ENCODE results near the gene DNAJC8.

The DNAJC8 gene

DNA sequence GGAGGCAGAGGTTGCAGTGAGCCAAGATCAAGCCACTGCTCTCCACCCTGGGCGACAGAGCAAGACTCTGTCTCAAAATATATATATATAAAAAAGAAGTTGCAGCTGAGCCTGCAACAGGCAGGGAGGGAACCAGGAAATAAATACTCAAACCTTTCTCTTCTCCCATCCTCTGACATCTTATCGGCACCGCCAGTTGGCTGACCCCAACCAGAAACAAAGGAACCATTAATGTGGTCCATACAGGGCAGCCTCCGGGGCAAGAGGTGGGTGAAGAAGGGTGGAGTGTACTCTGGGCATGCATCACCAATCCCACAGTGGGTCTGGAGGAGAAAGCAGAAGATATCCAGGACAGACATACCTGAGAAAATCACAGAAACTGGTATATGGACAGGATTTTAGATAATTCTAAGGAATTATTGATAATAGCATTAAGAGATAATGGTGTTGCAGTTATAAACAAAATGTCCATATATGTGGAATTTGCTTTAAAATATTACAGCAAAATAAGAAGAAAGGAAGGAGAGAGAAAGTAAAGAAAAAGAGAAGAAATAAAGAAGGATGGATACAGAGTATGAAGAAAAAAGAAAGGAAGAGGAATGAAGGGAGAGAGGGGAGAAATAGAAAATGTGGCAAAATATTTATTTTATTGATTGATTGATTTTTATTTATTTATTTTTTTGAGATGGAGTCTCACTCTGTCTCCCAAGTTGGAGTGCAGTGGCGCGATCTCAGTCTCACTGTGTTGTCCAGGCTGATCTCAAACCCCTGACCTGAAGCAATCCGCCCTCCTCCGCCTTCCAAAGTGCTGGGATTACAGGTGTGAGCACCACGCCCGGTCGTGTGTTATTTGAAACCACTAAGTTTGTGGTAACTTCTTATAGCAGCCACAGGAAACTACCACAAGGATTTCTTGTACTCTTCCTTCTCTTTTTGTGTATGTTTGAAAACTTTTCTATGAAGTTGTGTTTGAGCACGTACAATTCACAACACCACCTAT lies 52.2 kb downstream of the DNAJC8 start:
- in situ Hi-C loops (cut with HindIII; ENCODE audit: low sequenced_read_pairs) = no loop called here
- TF ChIP-seq, protein P1, sequence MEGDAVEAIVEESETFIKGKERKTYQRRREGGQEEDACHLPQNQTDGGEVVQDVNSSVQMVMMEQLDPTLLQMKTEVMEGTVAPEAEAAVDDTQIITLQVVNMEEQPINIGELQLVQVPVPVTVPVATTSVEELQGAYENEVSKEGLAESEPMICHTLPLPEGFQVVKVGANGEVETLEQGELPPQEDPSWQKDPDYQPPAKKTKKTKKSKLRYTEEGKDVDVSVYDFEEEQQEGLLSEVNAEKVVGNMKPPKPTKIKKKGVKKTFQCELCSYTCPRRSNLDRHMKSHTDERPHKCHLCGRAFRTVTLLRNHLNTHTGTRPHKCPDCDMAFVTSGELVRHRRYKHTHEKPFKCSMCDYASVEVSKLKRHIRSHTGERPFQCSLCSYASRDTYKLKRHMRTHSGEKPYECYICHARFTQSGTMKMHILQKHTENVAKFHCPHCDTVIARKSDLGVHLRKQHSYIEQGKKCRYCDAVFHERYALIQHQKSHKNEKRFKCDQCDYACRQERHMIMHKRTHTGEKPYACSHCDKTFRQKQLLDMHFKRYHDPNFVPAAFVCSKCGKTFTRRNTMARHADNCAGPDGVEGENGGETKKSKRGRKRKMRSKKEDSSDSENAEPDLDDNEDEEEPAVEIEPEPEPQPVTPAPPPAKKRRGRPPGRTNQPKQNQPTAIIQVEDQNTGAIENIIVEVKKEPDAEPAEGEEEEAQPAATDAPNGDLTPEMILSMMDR (IDR thresholded peaks at IDR 0.05; ENCODE audit: low read depth, low read length) = no peak
- no peak overlapping the region for H3K4me3 ChIP-seq (ENCODE audit: low read depth, low read length)
- no peak for DNase-seq (ENCODE audit: low read depth, low spot score)

DNA sequence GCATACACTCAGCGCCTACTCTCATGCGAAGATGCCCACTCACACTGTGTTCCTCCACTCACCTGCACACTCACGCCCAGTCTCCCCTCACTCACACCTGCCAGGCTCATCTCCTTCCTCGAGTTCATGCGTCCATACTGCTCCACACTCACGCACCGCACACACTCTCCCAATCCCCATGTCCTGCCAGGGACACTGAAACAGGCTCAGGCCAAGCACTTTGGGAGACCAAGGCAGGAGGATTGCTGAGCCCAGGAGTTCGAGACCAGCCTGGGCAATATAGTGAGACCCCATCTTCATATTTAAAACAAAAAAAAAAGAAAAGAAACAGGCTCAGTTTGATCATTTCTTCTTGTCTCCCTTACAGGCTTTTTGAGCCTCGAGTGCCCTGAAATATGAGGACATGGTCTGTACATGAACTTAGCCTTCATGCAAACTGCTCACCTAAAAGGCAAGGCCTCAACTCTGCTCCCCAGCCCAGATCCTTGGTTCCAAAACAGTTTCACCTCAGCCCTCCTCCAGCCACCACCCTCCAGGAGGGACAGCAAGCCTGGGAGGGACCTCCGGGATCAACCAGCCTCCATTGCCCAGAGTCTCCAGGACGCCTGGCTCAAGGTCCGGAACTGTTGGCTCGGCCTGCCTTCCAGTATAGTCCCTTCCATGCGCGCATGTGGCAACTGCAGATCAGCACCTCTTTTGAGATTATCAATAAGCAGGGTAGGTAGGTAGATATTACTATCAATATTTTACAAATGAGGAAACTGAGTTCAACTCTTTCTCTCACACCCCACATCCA lies 53.9 kb downstream of the DNAJC8 start:
- in situ Hi-C loops (cut with HindIII; ENCODE audit: low sequenced_read_pairs) = no loop called here
- TF ChIP-seq, protein P1 (IDR thresholded peaks at IDR 0.05; ENCODE audit: low read depth, low read length) = no peak
- no peak for DNase-seq (ENCODE audit: low read depth, low spot score)
- no peak overlapping the region for H3K4me3 ChIP-seq (ENCODE audit: low read depth, low read length)

DNA sequence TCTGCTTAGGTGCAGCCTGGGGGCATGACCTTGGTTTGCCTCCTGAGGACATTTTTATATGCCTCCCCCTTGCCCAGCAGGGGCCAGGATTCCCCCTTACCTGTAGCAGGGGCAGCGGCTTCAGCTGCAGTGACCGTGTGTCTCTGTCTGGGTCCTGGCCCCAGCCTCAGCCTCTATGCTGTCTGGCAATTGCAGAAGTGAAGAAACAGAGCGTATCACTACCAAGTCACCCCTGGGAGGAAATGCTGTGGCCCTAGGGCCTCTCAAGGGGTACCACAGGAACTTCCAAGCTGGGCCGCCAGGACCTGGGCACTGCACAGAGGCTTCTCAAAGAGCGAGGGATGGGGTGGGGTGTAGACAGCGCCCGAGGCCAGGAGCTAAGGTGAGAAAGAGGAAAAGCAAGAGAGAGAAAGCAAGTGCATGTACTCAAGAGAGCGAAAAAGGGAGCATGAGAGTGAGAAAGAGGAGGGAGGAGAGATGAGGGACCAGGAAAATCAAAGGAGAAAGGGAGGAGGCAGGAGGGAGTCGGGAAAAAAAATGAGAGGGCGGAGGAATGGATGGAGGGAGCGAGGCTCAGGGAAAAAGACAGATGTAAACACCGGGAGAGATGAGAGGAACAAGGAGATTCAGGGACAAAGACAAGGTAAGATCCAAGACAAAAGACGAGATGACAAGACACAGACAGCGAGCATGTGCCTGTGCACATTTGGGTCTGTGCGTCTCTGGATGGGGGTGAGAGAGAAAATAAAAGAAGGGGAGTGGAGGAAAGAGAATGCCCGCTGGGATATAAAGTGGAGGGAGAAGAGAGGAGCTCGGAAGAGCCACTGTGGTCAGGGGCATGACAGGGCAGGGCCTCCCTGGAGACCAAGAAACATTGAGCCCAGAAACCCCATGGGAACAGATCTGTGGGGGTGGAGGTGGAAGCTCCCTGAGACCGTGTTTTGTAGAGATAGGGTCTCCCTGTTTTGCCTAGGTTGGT lies 56.0 kb downstream of the DNAJC8 start, which contains the start of gene PTAFR:
PTAFR (minus strand) TSS at position 199 of the 979 bp plus-strand sequence. CDS start 25,669 bp downstream, outside the sequence.
- DNase-seq (ENCODE audit: low read depth, low spot score) = no peak
- TF ChIP-seq, protein P1 (IDR thresholded peaks at IDR 0.05; ENCODE audit: low read depth, low read length) = no peak
- in situ Hi-C loops (cut with HindIII; ENCODE audit: low sequenced_read_pairs) = no loop called here
- no peak within 1 kb of the TSS for H3K4me3 ChIP-seq (ENCODE audit: low read depth, low read length)

DNA sequence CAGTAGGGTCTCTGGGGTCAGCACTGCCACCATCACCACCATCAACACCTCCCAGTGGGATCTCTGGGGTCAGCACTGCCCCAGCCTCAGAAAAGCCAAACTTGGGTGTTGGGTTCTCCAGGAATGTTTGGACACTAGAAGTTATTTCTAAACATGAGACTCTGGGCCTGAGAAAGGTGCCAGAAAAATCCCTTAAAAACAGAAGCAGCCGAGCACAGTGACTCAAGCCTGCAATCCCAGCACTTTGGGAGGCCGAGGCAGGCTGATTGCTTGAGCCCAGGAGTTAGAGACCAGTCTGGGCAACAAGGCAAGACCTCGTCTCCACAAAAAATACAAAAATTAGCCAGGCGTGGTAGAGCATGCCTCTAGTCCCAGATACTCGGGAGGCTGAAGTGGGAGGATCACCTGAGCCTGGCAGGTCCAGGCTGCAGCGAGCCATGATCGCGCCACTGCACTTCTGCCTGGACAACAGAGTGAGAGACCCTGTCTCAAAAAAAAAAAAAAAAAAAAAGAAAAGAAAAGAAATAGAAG lies 56.8 kb downstream of the DNAJC8 start:
- H3K4me3 ChIP-seq (ENCODE audit: low read depth, low read length) = no peak overlapping the region
- no peak for DNase-seq (ENCODE audit: low read depth, low spot score)
- in situ Hi-C loops (cut with HindIII; ENCODE audit: low sequenced_read_pairs) = no loop called here
- TF ChIP-seq, protein P1 (IDR thresholded peaks at IDR 0.05; ENCODE audit: low read depth, low read length) = no peak

DNA sequence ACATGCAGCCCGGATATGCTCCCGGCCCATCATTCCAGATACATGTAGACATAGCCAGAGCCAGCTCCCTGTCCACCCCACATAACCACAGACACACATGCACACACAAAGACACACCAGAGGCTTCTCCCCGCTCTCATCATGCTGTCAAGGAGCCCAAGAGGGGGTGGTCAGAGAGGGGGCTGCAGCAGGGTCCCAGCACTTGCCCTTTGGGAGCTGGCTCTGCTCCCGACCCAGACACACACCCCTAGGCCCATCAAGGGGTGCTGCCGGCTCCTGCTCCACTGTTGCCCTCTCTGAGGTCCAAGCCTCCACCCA lies 58.9 kb downstream of the DNAJC8 start:
- TF ChIP-seq, protein P1 (IDR thresholded peaks at IDR 0.05; ENCODE audit: low read depth, low read length) = no peak
- no peak for DNase-seq (ENCODE audit: low read depth, low spot score)
- in situ Hi-C loops (cut with HindIII; ENCODE audit: low sequenced_read_pairs) = no loop called here
- no peak overlapping the region for H3K4me3 ChIP-seq (ENCODE audit: low read depth, low read length)
